ENCODE measurements around the gene FANCE. TPM values are rescaled to one million over a fixed set of nuclear protein-coding genes. Genes with fewer than 3 reads are reported as not detected.
"Not testable (repeated sequence)": the region's sequence is repeated elsewhere in the genome, so short reads cannot be mapped to it uniquely, and the experiment has no call there.

Gene FANCE
- total RNA-seq, 2 experiments from 2014 or later: 22.2 to 23.1 TPM

GRCh38 chr6:35501784-35502183 is 49.6 kb downstream of the FANCE start:
- POLR2A ChIA-PET: no interaction called here

GRCh38 chr6:35503534-35503933 is 51.4 kb downstream of the FANCE start:
- CTCF ChIA-PET: interaction anchor here (1.2 kb wide), 1 partner anchor 233 kb away, joined by 3 read pairs; the partner anchor contains the start of gene ARMC12
- POLR2A ChIA-PET: no interaction called here

More at GRCh38 chr6:35501784-35502183, 49.6 kb downstream of the FANCE start:
- CTCF ChIA-PET: no interaction called here

GRCh38 chr6:35505999-35506412 is 53.9 kb downstream of the FANCE start:
- POLR2A ChIA-PET: interaction anchor here (0.7 kb wide), 1 partner anchor 17 kb away, joined by 4 read pairs; no protein-coding TSS in a partner anchor
- CTCF ChIA-PET: no interaction called here

- ChIA-PET POLR2A (interaction anchor here (0.6 kb wide), 1 partner anchor 45 kb away, joined by 3 read pairs; no protein-coding TSS in a partner anchor), CTCF (no interaction called here)
These were observed 54.4 kb downstream of the FANCE start for GRCh38 chr6:35506536-35506935.

GRCh38 chr6:35507221-35507620 is 55.1 kb downstream of the FANCE start:
- CTCF ChIA-PET: interaction anchor here (0.6 kb wide), 1 partner anchor 616 kb away, joined by 4 read pairs; no protein-coding TSS in a partner anchor
- POLR2A ChIA-PET: interaction anchor here (0.6 kb wide), 1 partner anchor 46 kb away, joined by 3 read pairs; no protein-coding TSS in a partner anchor

GRCh38 chr6:35508027-35508426 is 55.9 kb downstream of the FANCE start:
- ChIA-PET POLR2A (no interaction called here), CTCF (no interaction called here)

GRCh38 chr6:35508542-35508941 is 56.4 kb downstream of the FANCE start:
- ChIA-PET CTCF (no interaction called here), POLR2A (no interaction called here)

- CTCF ChIA-PET: interaction anchor here (1.5 to 1.8 kb wide), 2 partner anchors 14 to 225 kb away, joined by 3 to 5 read pairs; partner anchors contain the start of genes ARMC12 and TEAD3
- POLR2A ChIA-PET: no interaction called here
These were observed 58.9 kb downstream of the FANCE start for GRCh38 chr6:35510916-35511561.

- CTCF ChIA-PET: no interaction called here
These were observed 59.4 kb downstream of the FANCE start for GRCh38 chr6:35511562-35511941.

GRCh38 chr6:35512006-35512405 is 59.9 kb downstream of the FANCE start:
- ChIA-PET CTCF (no interaction called here), POLR2A (no interaction called here)

More at GRCh38 chr6:35511562-35511941, 59.4 kb downstream of the FANCE start:
- POLR2A ChIA-PET: no interaction called here

- ChIA-PET CTCF (no interaction called here), POLR2A (no interaction called here)
These were observed 60.6 kb downstream of the FANCE start, which contains the start of gene TULP1 for GRCh38 chr6:35512740-35513139. Gene TULP1 (minus strand): TSS chr6:35512896. CDS start chr6:35512858, 38 bp downstream.

- CTCF ChIA-PET: interaction anchor here (0.6 to 0.8 kb wide), 2 partner anchors 10 to 271 kb away, joined by 3 read pairs; no protein-coding TSS in a partner anchor
- POLR2A ChIA-PET: interaction anchor here (0.6 kb wide), 1 partner anchor 204 kb away, joined by 3 read pairs; no protein-coding TSS in a partner anchor
These were observed 62.4 kb downstream of the FANCE start for GRCh38 chr6:35514587-35514986.

- CTCF ChIA-PET: interaction anchor here (0.7 kb wide), 1 partner anchor 72 kb away, joined by 4 read pairs; no protein-coding TSS in a partner anchor
- POLR2A ChIA-PET: not testable (repeated sequence)
These were observed 63.8 kb downstream of the FANCE start for GRCh38 chr6:35515939-35516338.

Other genes with a start within 250 kb of the FANCE start
- under 1 TPM; 0.06 TPM for gene SCUBE3, start 238.4 kb upstream of the FANCE start, total RNA-seq
- gene ZNF76, start 192.6 kb upstream of the FANCE start, total RNA-seq: 10 to 100 TPM; 33.0 to 33.7 TPM
- gene DEF6, start 154.5 kb upstream of the FANCE start, total RNA-seq: 10 to 100 TPM; 67.9 to 70.8 TPM
- 10 to 100 TPM; 15.5 to 17.8 TPM for gene PPARD, start 109.8 kb upstream of the FANCE start, total RNA-seq
- gene RPL10A, start 16.1 kb downstream of the FANCE start, total RNA-seq: 1,000 to 10,000 TPM; 1,836 to 1,849 TPM
- under 1 TPM; 0.70 to 0.71 TPM for gene TEAD3, start 44.7 kb downstream of the FANCE start, total RNA-seq
- gene TULP1, start 60.6 kb downstream of the FANCE start, total RNA-seq: not detected
- gene FKBP5, start 236.6 kb downstream of the FANCE start, total RNA-seq: 10 to 100 TPM; 65.1 to 66.9 TPM